CD4-positive, alpha-beta T cell treated with Interleukin-4 for 4 hours (primary cell): Measurements from ENCODE around the gene TSEN2.
"Not testable (repeated sequence)": the region's sequence is repeated elsewhere in the genome, so short reads cannot be mapped to it uniquely, and the experiment has no call there.

Experiments used
- DNase-seq: peaks from one replicate; pipeline ENCODE4 v3.0.0-alpha.2; 2020

TSEN2 gene

DNA sequence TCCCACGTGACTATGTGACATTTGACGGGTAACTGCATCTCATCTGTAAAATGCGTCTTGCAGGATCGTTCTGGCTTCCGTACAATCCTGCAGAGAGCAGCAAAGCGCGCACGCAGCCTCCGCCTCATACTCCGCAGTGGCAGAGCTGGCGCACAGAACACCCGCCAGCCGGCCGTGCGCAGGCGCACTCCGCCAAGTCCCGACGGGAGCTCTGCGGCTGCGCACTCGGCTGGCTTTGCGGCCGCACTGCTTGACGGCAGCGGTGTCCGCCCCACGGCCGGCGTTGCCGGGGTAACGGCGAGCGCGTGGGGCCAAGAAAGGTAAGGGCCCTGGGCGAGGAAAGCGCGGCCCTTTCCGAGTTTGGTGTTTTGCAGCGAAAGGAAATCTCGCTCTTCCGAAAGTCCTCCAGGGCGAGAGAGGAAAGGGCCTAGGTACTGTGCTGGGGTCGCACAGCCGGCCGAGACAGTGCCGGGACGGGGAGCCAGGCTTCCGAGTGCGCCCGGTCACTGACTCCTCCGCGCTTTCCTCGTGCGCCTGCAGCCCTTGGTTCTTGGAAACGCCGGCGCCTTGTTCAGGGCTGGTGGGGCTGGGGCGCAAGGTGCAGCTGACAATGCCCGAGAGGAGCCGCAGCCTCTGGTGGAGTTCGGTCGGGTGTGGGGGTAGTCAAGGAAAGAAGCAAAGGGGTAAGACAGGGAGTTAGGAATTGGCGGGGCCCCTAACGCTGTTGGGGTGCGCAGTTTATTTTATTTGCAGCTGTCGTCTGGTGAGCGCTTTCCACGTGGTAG is at the start of gene TSEN2:
Gene TSEN2, plus strand, starts transcription at position 283 of the 785 bp plus-strand sequence. CDS start 5,321 bp downstream, outside the sequence.
- peak; percentile 95 for DNase-seq

DNA sequence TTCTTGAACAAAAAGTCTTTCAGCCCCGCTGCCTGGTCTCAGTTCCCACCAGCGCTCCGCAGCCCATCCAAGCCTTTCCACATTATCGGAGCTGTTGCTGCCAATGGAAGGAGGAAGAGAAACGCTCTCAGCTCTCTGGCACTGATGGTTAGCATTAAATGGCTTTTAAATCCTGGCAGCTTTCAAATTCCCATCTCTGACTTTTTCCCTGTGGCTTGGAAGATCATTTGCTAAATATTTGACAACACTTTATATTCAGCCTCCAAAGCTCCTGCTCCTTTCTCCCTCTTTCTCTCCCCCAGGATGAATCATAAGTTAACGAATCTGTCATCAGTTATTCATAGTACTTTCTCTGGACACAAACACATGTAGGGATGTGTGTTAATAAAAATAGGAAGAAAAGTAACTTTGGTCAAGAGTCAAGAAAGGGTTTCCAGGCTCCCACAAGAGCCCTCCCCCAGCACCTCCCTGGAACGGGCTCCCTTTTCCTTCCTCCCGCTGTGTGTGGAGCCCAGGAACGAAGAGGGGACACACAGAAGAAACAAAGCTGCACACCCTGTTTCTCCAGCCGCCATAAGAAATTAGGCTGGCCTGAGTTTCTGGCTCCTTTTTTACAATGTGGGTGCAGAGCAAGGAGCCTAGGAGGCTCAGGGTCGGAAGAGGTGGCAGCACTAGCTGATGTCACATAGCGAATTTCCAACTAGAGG is 47.6 kb upstream of the TSEN2 start:
- DNase-seq = no peak

DNA sequence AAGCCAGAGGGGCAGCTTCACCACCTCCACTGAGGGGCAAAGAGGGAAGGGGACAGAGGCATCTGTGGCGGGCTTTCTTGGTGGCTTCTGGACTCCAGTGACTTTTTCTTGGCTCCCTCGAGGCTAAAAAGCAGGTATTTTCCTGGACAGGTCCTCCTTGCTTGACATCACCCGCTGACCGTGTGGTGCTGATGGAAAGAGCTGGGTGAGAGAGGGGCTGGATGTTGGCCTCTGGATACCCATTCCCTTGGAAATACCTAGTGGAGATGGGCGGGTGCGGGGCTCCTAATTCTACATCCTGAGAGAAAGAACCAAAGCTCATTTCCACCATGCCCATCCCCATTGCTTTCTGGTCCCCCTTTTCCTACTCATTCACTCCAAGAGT is 47.1 kb upstream of the TSEN2 start:
- DNase-seq = no peak

DNA sequence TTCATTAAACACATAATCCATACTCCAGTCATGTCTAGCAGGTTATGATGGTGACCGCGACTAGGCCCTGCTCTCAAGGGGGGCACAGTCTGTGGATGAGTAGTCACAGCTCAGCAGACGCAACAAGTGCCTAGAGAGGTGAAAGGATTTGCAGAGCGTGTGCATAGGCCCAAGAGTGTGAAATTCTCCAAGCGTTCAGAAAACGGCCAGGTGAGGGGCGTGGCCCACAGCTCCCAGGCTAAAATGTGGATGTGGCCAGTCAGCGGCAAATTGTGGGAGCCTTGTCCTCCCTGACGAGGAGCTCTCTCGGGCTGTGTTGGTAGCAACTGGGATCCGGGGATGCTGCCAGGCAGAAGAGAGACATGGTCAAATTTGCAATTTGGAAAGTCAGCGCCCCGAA is 46.4 kb upstream of the TSEN2 start:
- DNase-seq = no peak

DNA sequence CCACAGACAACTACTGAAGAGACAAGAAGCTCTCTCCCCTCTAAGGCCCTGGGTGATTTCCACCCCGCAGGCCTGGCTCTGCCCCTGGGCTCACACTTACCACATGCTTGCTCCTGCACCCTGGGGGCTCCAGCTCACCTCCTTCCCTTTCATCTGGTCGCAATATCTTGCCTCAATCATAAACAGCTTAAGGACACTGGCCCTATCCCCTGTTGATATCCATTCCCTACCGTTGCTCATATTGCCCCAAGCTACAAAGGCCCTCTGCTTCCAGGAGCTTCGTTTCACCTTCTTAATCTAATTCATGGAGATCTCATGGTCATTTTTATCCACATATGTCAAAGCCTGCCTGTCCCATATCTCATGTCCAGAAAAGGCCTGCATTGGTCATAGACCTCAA is 46.0 kb upstream of the TSEN2 start:
- no peak for DNase-seq

DNA sequence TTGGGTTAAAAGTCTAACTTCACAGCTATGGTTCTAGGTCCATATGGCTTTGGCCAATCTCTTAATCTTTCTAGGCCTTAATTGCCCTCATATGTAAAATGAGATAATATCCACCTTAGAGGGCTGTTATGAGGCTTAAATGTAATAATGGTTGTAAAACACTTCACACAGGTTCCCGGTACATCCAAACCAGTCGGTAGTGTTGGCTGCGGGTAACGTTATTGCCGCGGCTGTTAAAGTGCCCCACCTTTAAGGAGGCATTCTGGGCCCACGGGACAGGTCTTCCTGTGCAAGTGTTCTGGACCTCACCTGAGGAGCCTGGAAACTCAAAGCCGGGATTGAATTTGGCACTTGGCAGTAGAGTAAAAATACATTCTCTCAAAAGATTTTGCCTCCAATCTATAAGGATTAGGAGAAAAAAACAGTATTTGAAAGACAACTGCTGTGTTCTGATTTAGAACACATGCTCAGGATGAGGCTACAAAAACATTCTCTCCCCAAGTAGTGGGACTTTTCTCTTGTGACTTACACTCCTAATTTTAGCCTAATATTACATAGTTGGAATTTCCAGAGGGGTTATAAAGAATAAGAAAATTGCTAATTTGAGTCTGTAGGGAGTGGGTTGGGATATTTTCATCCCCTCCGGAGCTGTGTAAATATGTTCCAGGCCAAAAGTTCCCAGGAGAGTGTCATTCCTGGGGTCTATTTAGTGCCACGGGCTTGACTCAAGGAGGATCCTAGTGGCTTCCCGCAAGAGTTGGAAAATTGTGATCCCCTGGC is 44.9 kb upstream of the TSEN2 start:
- no peak for DNase-seq

DNA sequence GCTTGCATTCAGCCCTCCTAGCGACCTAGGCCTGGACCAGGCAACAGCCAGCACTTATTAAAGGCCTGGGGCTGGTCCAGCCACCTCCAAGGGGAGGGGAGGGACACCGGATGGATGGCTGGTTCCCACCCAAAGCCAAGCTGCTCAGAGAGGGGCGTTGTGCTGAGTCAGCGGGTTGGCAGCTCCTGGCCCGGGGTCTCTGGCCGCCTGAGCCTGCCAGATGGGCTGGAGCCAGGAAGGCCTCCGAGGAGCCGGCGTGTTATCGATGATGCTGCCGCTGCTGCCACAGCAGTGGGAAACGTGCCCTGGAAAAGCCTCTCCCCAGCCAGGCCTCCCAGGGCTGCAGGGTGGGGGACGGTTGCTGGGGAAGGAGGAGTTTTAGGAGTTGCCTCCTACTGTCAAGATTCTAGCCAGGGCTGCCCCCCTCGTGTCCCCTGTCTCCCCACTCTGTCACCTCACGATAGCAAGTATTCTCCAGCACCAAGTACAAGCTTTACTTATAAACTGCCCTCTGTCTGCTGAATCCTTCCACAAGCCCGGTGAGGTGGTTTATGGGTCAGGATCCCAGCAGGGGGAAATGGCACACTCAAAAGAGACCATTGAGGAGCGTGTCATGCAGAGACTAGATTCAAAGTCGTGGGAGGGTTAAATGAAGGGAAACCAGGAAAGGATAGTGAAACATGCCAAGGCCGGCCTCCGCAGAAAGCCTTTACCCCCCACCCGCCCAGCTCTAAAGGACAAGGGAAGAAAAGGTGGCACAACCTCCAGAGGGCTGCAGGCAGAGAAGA is 43.2 kb upstream of the TSEN2 start:
- DNase-seq = no peak

DNA sequence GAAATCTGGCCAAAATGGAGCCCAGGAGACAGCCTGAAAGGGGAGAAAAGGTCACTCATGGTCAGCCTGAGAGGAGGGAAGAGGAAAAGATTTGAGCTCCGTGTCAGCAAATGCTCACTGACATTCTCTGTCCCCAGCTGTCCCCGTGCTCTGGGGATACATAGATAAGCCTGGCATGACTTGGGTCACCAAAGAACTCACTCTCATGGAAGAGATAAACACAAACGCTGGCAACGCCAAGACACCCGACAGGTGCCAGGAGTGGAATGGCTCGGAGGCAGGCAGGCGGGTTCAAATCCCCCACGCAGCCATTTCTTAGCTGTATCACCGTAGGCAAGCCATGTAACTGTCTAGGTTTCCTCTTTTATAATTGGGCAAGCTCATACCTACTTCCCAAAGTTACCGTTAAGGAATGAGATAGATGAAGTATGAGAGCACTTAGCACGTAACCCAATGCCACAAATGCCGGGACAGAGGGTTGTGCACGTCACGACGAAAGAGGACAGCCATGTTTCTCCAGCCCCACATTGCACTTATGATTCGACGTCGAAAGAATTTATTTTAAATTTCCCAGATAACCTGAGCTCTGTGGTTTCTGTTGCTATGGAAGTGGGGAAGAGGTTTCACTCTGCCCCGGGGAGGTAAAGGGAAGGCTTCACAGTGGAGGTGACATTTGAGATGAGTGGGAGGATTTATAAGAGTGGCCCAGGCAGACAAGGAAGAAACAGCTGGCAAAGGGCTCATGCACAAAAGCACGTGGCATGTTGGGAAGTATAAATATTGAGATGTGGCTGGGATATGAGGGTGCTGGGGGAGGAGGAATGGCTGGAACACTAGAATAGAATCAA is 41.4 kb upstream of the TSEN2 start:
- no peak for DNase-seq

DNA sequence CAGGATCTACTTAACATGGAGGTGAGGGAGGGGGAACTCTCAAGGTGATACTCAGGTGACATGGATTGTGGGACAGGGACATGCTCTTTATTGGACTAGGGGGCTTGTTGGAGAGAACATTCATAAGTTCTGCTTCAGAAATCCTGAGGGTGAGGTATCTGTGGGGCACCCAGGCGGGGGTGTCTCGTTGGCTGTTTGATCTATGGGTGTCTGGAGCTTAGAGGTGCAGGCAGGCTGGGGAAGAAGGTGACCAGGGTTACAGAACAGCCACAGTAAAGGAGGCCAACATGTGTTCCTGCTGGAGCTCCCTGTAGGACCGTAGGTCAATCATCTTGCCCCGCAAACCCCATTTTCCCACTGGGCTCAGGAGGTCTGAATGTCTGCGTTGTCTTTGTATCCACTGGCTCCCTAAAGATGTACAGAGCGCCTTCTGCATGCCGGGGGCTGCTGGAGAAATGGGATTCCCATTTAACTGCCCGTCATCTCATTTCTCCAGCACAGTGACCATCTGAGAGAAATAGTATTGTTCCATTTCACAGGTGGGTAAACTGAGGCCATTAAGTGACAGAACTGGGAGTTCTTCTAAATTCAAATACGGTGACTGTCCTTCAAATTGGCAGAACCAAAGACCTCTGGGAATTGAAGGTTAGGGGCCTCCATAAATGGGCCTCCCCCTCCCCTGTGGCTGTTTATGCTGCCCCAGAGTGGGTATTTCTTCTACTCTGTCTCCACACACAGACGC is 40.3 kb upstream of the TSEN2 start:
- DNase-seq = no peak

DNA sequence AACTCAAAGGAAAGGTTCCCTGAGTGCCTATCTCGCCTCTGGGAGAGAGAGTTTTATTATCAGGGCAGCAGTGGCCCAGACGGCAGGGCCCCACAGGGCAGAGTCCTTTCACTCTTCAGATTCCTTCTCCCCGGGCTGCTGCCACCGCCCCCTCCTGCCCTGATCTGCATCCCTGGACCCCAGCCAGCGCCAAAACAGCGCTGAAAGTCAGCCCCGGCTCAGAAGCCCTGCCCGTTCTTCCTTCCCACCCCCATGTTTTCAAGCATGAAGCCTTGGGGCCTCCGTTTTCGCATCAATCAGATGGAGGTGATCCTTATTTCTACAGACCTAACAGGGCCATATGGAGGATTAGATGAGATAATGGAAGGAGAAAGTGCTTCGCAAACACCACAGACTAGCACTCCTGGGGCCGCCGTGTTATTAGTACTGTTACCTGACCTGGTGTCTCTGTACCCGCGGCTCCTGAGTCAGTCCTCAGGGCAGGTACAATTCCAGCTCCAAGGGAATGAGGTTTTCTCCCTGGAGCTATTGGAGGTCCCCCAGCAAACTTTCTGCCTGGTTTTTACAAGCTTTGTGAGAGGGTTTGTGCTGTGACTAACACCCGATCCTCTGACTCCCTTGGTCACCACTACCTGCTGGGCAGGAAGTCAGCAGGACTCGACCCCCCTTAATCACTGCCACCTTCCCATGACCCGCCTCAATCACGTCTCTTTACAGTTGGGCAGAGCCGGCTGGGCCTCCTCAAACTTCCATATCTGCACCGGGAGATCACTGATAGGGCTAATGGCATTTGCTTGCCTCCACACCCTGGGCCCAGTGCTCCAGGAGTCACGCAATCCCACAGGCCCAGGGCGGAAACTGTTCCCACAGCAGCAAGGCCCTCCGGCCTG is 39.5 kb upstream of the TSEN2 start:
- no peak for DNase-seq

DNA sequence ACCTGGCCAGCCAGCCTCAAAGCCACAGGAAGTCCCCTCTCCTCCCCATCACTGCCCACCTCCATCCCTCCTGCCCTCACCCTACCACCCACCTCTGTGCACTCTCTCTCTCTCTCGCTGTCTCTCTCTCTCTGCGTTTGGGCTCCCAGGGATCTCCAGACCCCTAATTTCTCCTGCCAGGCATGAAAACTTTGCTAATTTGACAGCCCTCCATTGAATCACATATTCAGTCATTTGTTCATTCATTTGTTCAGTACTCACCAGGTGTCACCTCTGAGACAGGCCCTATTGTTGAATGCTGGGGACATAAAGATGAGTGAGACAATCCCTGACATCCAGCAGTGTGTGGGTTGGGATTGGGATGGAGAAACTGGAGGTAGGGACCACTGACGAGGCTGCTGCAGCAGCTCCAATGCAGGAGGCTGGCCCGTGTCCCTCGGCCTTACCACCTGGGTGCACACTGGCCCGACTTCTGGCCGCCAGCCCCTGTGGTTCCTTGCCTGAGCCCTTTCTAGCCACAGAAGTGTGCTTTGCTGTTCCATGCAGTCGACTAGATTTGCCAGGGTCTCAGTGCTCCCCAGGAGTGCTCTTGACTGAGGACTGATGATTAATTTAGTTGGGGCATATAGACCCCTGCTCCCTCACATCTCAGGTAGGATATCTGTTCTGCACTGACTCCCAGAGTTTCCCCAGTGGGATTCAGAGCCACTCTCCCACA is 38.6 kb upstream of the TSEN2 start:
- DNase-seq = no peak

DNA sequence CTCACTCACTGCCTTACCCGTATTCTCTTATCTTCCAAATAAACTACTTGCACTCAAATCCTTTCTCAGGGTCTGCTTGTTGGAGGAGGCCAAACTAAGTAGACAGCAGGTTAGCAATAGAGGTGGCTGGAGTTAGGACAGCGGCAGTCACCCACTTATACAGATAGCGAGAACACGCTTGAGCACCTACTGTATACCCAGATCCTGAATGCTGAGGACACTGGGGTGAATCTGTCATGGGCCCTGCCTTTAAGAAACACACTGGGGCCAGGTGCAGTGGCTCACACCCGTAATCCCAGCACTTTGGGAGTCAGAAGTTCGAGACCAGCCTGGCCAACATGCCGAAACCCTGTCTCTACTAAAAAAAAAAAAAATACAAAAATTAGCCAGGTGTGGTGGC is 38.0 kb upstream of the TSEN2 start:
- DNase-seq = no peak

DNA sequence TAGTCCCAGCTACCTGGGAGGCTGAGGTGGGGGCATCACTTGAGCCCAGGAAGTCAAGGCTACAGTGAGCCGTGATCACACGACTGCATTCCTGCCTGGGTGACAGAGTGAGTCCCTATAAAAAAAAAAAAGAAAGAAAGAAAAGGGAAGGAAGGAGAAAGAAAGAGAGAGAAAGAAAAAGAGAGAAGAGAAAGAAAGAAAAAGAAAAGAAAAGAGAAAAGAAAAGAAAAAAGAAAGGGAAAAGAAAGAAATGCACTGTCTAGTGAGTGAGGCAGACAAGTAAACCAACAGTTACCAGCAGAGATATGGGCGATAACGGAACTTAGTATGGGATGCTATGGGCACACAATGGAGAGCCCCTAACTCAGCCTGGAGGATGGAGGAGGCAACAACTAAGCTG is 37.2 kb upstream of the TSEN2 start:
- no peak for DNase-seq

DNA sequence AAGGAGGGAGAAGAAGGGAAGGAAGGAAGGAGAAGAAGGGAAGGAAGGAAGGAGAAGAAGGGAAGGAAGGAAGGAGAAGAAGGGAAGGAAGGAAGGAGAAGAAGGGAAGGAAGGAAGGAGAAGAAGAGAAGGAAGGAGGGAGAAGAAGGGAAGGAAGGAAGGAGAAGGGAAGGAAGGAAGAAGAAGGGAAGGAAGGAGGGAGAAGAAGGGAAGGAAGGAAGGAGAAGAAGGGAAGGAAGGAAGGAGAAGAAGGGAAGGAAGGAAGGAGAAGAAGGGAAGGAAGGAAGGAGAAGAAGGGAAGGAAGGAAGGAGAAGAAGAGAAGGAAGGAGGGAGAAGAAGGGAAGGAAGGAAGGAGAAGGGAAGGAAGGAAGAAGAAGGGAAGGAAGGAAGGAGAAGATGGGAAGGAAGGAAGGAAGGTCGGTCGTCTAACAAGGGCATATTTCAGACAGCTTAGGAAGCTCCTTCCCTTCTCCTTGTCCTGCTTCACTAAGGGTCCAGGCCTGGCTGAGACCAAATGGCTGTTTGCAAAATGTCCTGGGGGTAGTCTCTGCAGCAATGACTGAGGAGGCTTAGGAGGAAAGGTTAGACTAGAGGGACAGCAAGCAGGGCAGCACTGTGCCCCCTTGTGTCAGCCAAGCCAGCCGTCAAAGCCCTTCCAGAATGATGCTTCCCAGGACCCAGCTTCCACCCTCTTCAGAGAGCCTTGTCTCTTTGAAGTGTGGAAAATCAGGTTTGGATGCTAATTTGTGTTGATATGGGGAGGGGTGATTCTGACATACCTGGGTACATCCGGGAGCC is 35.7 kb upstream of the TSEN2 start:
- not testable (repeated sequence) for DNase-seq

DNA sequence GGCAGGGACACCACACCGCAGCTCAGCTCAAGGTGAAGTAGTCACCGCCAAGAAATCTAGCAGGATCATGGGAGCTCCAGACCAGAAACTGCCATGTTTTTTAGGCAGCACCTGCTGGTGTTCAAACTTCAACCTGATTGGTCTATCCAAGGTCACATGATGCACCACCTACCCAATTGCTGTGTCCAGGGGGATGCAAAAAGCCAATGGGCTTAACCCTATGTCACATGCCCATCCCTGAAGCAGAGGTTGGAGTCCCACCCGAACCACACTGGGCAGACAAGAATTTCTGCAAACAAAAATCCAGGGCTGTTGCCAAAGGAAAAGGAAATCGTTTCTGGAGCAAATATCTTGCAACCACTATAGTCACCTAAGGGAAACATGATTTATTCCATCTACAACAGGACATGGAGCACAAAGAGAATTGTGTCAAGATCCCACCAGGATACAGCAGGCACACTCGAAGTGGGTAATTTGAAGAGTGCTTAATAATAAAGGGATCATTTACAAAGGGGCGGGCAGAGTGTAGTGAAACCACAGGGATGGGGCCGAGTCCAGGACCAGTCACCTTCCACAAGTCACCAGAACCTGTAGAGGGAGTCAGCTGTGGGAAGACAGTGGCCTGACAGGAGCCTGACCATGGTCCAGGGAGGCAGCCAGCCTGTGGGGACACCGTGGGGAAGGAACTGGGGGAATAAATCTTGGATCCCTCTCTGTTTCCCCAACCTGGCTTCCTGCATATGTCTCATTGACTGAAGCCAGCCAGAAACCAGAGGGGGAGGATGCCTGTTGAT is 34.2 kb upstream of the TSEN2 start:
- no peak for DNase-seq

DNA sequence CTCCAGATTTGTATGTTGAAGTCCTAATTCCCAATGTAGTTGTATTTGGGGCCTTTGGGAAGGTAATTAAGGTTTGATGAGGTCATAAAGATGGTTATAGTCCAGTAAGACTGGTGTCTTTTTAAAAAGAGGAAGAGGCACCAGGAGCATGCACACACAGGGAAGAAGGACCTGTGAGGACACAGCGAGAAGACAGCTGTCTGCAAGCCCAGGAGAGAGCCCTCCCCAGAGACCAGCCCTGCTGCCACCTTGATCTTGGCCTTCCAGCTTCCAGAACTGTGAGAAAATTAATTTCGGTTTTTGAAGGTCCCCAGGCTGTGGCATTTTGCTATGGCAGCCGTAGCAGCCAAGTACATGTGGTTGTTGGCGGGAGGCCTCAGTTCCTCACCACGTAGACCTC is 32.8 kb upstream of the TSEN2 start:
- DNase-seq = no peak

DNA sequence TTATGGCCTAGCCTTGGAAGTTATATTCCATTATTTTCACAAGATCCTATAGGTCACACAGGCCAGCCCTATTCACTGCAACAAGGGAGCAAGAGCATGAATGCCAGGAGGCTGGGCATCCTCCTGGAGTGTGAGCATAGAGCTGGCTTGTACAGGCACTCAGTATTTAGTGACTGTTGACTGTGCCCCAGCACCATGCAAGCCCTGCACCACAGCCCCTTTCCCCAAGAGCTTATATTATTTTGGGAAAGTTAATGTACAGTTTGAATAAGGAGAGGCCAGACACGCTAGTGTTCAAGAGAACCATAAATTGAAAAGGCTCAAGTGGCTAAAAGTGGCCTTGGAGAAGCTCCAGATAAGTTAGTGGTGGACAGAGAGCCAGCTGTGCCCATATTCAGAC is 32.3 kb upstream of the TSEN2 start:
- DNase-seq = no peak
